CD4-positive, alpha-beta T cell treated with Interferon gamma for 1 hour (primary cell): ENCODE results near the gene MARVELD1.

Experiments
- DNase-seq: peaks from one replicate; pipeline ENCODE4 v3.0.0-alpha.2; 2020

MARVELD1 gene

GRCh38 chr10:97724341-97724941 is 10.9 kb downstream of the MARVELD1 start:
- peak; percentile 6 for DNase-seq

- no peak for DNase-seq
These were observed 13.2 kb downstream of the MARVELD1 start for GRCh38 chr10:97726636-97727178.

GRCh38 chr10:97729014-97729413 is 15.5 kb downstream of the MARVELD1 start:
- no peak for DNase-seq

GRCh38 chr10:97731346-97732051 is 18.0 kb downstream of the MARVELD1 start:
- DNase-seq: peak; percentile 36

DNA sequence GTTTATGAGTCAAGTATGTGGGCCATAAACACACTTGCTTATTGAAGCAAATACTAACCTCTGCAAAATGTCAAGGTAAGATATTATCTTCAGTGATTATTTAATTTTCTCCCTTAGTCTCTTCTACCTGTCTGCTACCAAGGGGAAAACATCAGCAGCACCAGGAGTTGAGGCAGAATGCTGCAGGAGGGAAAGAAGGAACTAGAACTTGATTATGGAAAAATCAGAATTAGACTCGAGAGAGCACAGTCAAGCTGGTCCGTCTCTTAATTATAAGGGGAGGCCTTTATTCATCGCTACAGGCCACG is 18.5 kb downstream of the MARVELD1 start:
- no peak for DNase-seq

DNA sequence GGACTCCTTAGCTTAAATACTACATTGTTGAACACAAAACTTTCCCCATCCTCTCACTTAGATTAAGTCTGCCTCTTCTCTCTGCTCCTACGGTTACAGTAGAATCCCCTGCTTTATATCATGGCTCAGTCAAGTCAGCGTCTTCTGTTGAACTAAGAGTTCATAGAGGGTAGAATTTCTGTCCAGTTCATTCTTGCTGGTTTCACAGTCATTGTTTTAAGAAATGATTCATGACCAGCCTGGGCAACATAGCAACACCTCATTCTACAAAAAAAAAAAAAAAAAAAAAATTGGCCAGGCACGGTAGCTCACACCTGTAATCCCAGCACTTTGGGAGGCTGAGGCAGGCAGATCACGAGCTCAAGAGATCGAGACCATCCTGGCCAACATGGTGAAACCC is 19.7 kb downstream of the MARVELD1 start:
- DNase-seq: no peak

DNA sequence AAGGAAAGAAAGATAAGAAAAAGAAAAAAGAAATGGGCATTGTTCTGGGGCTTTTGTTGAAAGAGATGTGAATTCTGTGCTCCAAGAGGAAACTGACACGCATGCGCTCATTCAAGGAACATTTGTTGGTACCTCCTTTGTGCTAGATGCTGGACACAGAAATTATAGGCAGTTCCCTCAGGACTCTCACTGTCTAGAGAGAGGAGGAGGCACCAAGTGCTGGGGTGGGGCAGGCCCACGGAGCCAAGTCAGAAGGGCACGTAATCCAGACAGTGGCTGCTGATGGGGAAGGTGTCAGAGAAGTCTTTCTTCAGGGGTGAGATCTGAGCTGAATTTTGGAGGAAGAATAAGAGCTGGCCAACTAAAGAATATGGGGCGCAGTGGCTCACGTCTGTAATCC is 20.5 kb downstream of the MARVELD1 start:
- DNase-seq: no peak

DNA sequence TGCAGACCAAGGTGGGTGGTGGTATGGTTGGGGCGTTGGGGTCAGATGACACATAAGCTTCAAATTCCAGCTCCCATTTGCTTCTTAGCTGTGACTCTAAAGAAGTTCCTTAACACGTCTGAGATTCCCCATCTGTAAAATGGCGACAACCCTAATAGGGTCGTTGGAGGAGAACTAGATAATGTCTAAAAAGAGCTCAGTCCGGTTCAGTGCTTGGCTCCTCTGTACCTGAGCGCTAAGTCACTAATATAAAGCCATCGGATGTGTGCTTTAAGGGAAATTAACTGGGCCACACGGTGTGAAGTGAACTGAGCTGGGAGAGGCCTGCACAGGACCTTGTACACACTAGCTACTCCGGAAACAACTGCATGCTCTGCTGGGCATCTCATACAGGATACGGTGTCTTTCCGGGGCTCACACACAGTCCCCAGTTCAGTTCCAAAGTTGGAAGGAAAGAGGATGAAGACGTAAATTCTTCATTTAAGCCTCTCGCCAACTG is 22.9 kb downstream of the MARVELD1 start:
- DNase-seq: no peak

DNA sequence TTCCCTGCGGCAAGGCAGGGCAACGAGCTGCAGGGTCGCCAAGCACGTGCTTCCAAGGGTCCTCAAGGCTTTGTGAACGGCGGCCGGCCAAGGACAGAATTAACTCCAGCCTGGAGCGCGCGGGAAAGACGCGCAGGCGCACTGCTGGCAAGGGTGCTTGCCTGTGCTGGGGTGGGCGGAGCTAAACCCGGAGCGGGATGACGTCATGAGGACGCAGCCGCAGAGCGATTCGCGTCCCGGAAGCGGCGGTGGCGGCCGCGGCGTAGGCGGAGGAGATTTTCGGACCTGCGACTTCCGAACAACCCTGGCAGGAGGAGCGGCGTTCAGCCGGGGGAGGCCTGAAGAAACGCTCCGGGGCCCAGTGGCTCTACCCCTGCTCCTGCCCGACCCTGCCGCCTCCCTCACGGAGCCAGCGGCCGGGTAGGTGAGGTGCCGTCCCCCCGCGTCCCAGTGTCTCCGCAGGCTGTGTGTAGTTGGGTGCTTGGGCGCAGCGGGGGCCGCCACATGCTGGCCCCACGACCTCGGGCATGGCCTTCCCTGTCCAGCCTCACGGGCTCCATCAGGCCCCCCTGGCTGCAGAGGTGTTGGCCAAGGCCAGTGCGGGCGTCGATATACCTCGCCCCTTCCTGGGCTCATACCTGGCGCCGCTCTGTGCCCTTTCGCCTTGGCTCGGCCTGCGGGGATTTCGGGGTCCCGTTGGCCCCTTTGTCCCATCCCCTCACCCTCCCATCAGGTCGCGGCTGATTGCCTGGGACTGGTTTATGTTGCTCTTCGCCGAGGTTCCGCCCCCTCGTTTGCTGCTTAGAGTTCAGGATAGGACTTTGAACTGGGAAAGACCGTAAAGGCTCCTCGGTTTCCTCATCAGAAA is 23.6 kb downstream of the MARVELD1 start, which contains the start of gene ZFYVE27:
ZFYVE27 (plus strand) TSS at position 227 of the 868 bp plus-strand sequence. CDS start 1,350 bp downstream, outside the sequence.
- peak; percentile 95 for DNase-seq

DNA sequence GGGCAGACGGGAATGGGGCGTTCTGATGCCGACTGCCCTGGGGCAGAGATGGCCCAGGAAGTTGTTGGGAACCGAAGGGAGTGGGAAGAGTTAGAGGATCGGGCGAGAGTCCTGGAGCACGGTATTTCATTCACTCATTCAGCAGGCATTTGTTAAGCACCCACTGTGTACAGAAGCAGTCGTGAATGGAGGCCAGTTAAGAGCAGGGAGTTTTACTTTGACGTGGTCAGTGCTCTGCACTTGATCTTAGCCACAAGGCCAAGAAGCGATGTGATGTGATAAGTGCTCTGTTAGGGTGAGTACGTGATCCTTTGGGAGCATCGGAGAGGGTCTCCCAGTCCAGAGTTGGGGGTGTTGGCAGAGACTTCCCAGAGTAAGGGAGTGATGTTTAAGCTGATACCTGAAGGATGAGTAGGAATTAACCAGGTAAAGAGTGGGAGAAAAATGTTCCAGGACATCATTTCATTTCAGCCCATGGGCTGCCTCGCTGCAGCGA is 24.3 kb downstream of the MARVELD1 start:
- DNase-seq: no peak

GRCh38 chr10:97738616-97739015 is 25.1 kb downstream of the MARVELD1 start:
- DNase-seq: no peak

GRCh38 chr10:97740613-97741012 is 27.1 kb downstream of the MARVELD1 start:
- DNase-seq: no peak

- DNase-seq: no peak
These were observed 29.8 kb downstream of the MARVELD1 start for GRCh38 chr10:97743169-97743943.

DNA sequence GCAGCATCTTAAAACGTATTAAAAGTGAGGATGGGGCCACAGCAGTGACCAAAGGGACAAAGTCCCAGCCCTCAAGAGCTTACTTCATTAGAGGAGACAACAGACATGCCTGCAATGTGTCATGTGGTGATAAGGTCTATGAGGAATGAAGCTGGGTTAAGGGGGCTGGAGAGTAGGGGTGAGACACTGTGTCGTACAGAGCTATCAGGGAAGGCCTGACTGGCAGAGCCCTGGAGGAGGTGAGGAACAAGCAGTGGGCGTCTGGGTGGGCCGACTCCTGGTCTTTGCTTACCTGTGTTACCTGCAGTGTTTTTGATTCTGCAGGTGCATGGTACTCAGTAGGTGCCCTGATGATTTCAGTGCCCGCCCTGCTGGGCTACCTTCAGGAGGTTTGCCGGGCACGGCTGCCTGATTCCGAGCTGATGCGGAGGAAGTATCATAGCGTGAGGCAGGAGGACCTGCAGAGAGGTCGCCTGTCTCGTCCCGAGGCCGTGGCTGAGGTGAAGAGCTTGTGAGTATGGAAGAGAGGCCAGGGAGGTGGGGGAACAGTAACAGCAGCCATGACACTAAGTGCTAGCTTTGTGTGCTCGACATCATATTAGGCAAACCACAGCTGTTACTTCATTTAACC is 31.0 kb downstream of the MARVELD1 start:
- DNase-seq: no peak

DNA sequence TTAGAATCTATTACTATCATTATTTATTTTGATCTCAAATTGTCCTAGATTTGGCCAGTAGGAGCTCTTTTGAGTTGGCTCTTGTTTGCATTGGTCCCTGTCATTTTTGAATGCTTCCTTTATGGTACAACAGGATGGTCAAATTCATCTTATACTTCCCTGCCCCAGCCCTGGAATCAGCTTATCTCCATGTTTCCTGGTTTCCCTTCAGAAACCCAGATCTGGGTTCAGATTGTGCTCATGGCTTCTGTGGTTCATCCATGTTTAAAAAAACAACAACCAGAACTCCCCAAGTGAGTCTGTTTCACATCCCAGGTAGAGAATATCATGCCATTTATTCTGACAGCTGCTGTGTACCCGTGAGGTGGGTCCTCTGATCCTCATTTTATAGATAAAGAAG is 34.0 kb downstream of the MARVELD1 start:
- no peak for DNase-seq

- DNase-seq: no peak
These were observed 34.6 kb downstream of the MARVELD1 start for GRCh38 chr10:97748116-97748515.

DNA sequence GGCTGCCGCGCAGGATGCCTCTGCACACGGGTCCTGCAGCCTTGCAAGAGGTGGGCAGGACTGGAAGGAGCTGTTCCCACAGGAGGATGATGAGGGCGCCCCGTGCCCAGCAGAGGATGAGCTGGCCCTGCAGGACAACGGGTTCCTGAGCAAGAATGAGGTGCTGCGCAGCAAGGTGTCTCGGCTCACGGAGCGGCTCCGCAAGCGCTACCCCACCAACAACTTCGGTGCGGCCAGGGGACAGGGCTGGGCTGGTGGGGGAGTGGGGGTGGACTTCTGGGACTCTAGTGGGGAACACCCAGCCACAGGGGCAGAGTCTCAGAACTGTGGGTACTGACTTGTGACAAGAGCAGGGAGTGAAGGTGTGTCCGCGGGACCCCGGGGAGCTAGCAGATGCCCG is 39.4 kb downstream of the MARVELD1 start:
- no peak for DNase-seq

- no peak for DNase-seq
These were observed 41.2 kb downstream of the MARVELD1 start for GRCh38 chr10:97754726-97755125.

DNA sequence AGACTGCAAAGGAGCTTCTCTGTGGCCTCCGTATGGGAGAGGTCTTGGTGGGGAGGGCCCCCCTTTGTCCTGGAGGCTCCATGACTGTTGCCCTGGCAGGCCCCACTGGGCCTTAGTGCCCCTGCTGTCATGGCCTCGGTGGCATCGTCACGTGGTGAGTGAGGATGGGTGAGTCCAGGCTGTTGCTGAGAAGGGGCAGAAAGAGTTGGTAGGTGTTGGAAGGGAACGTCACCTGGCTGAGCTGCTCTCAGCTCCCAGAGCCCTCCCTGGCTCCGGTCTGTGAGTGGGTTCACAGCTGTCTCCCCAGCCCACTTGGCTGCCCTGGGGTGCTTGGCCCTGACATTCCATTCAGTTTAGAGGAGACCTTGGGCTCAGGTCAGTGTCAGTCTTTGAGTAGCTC is 42.2 kb downstream of the MARVELD1 start:
- no peak for DNase-seq

DNA sequence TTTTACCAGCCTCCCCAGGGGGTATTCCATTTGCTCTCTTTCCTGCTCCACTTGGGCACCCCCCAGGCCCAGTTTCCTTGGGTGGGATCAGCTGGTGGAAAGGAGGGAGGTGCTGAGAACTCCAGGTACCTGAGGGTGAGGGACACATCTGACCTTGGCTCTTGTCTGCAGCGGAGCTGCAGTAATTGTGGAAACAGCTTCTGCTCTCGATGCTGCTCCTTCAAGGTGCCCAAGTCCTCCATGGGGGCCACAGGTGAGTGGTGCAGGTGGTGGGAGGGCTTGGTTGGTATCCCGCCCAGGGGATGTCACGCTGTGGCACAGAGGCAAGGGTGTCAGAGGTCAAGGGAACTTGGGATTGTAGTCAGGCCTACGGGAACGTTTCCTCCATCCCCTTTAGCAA is 43.9 kb downstream of the MARVELD1 start:
- DNase-seq: no peak

- peak; percentile 20 for DNase-seq
These were observed 45.8 kb downstream of the MARVELD1 start for GRCh38 chr10:97759158-97759887.
